Colonic mucosa (tissue), 4 donors: ENCODE data around the gene ZNF608. TPM values are rescaled to one million over a fixed set of nuclear protein-coding genes. Genes with fewer than 3 reads are reported as not detected.

Experiments
- DNase-seq: peaks from one replicate; pipeline ENCODE4 v3.0.0-alpha.2; 2020
- H3K27ac ChIP-seq: fragments of 200-600 bp; one replicate; pipeline ENCODE4 v1.8.0; 2021
- H3K27me3 ChIP-seq: fragments of 200-600 bp; one replicate; pipeline ENCODE4 v1.8.0; 2021
- H3K36me3 ChIP-seq: fragments of 200-600 bp; one replicate; pipeline ENCODE4 v1.8.0; 2021
- H3K4me1 ChIP-seq: fragments of 200-600 bp; one replicate; pipeline ENCODE4 v1.8.0; 2021; ENCODE audit warnings: mild to moderate bottlenecking
- H3K4me3 ChIP-seq: fragments of 200-600 bp; one replicate; pipeline ENCODE4 v1.8.0; 2021
- H3K9ac ChIP-seq, 2 donors: one replicate each; pipeline ENCODE4 v1.7.0; 2013; ENCODE audit warnings: control low read depth in 2 of 2, low read depth in 2 of 2, low read length in 2 of 2
- H3K9me3 ChIP-seq: fragments of 200-600 bp; one replicate; pipeline ENCODE4 v1.8.0; 2021
- intact Hi-C: fragments of 100-400 bp; cut with DNase I; formaldehyde crosslinking; loops from one replicate; pipeline ENCODE4 v1.14.1; 2022
- total RNA-seq, 2 donors: library from RNA; stranded (reverse); fragmentation: NEBNext Ultra II Directional in 1 of 2; extraction: Animal tissue kit (Norgen Biotek cat#: 25700) in 1 of 2; gene quantifications; one replicate each; pipeline ENCODE4 v1.2.1, GENCODE V29; 2021
- TF ChIP-seq, protein P1 (sequence below): fragments of 200-600 bp; IDR thresholded peaks from one replicate; pipeline ENCODE4 v1.8.0; 2022; ENCODE audit warnings: antibody characterized with exemption, mild to moderate bottlenecking
- donor health status: healthy.
- donor health status: DM: no; HTN: no; CAD: no.
- donor health status: DM: no; HTN: no; CAD: no.

The ZNF608 gene, protein sequence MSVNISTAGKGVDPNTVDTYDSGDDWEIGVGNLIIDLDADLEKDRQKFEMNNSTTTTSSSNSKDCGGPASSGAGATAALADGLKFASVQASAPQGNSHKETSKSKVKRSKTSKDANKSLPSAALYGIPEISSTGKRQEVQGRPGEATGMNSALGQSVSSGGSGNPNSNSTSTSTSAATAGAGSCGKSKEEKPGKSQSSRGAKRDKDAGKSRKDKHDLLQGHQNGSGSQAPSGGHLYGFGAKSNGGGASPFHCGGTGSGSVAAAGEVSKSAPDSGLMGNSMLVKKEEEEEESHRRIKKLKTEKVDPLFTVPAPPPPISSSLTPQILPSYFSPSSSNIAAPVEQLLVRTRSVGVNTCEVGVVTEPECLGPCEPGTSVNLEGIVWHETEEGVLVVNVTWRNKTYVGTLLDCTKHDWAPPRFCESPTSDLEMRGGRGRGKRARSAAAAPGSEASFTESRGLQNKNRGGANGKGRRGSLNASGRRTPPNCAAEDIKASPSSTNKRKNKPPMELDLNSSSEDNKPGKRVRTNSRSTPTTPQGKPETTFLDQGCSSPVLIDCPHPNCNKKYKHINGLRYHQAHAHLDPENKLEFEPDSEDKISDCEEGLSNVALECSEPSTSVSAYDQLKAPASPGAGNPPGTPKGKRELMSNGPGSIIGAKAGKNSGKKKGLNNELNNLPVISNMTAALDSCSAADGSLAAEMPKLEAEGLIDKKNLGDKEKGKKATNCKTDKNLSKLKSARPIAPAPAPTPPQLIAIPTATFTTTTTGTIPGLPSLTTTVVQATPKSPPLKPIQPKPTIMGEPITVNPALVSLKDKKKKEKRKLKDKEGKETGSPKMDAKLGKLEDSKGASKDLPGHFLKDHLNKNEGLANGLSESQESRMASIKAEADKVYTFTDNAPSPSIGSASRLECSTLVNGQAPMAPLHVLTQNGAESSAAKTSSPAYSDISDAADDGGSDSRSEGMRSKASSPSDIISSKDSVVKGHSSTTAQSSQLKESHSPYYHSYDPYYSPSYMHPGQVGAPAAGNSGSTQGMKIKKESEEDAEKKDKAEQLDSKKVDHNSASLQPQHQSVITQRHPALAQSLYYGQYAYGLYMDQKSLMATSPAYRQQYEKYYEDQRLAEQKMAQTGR (N-terminal part only)
- 10 to 100 TPM; 14.6 to 20.0 TPM for total RNA-seq

GRCh38 chr5:124745928-124746915 lies at the start of gene ZNF608:
TSS of gene ZNF608 (minus strand) at chr5:124746639. CDS start at chr5:124744989, 1,650 bp downstream.
- TF ChIP-seq, protein P1, sequence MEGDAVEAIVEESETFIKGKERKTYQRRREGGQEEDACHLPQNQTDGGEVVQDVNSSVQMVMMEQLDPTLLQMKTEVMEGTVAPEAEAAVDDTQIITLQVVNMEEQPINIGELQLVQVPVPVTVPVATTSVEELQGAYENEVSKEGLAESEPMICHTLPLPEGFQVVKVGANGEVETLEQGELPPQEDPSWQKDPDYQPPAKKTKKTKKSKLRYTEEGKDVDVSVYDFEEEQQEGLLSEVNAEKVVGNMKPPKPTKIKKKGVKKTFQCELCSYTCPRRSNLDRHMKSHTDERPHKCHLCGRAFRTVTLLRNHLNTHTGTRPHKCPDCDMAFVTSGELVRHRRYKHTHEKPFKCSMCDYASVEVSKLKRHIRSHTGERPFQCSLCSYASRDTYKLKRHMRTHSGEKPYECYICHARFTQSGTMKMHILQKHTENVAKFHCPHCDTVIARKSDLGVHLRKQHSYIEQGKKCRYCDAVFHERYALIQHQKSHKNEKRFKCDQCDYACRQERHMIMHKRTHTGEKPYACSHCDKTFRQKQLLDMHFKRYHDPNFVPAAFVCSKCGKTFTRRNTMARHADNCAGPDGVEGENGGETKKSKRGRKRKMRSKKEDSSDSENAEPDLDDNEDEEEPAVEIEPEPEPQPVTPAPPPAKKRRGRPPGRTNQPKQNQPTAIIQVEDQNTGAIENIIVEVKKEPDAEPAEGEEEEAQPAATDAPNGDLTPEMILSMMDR = no peak
- peak; percentile 40 for DNase-seq
- Histone ChIP-seq H3K27ac (peak within 1 kb of the TSS; percentile 94), H3K4me3 (peak within 1 kb of the TSS; percentile 36), H3K27me3 (no peaks in the 10 kb centered on the region), H3K4me1 (no peaks in the 10 kb centered on the region), H3K9ac (peak within 1 kb of the TSS; percentile 37 to 98), H3K9me3 (no peaks in the 10 kb centered on the region), H3K36me3 (no peaks in the 10 kb centered on the region)
- intact Hi-C loops = no loop called here

GRCh38 chr5:124795829-124796228 lies 49.4 kb upstream of the ZNF608 start:
- TF ChIP-seq, protein P1 = no peak
- Histone ChIP-seq H3K27me3 (no peaks in the 10 kb centered on the region), H3K4me3 (no peak overlapping the region), H3K9me3 (no peaks in the 10 kb centered on the region), H3K36me3 (no peaks in the 10 kb centered on the region), H3K9ac (no peak overlapping the region), H3K4me1 (peaks cover 4% of the 10 kb centered on the region), H3K27ac (no peak overlapping the region)
- DNase-seq = no peak
- intact Hi-C loops = no loop called here

DNA sequence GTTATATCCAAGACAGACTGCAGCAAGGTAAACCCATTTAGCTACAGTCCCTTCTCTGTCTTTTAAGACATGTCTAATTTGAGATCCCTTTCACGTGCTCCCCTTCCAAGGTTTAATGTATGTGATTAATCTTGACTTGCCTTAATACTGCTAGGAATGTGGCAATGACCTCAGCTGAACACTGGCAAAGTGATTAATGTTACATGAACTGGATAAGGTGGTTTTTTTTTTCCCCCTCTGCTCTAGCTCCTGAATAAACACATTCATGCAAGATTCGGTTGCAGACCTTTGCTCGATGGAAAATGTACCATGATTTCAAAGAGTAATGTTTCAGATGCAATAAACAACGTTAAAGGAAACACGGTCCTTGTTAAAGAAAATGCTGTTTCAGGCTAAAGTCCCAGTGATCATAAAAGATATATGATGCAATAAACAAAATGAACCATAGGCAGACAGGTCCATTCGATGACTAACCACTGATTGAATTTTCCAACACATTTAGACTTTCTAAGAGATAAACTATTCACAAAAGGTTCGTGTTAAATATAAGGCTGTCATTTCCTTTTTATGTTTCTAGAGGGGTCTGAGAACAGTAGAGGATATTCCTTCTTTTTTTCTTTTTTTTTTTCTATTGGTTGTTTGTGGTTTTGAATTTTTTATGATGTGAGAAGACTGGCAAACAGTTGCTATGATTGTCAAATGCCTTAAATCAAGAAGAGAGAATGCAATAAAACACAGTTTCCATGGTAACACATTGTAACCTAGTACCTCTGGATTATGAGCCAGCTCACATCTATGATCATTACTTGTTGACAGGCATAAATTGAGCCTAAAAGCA lies 44.7 kb upstream of the ZNF608 start:
- H3K4me3 ChIP-seq = no peak overlapping the region
- H3K9me3 ChIP-seq = no peaks in the 10 kb centered on the region
- peak overlapping the region; percentile 77 for H3K27ac ChIP-seq
- H3K9ac ChIP-seq = peak overlapping the region in 1 of 2 donors; percentile 15
- TF ChIP-seq, protein P1 = no peak
- peak; percentile 70 for DNase-seq
- H3K36me3 ChIP-seq = no peaks in the 10 kb centered on the region
- intact Hi-C loops = no loop called here
- H3K27me3 ChIP-seq = no peaks in the 10 kb centered on the region
- H3K4me1 ChIP-seq = peaks cover 4% of the 10 kb centered on the region

DNA sequence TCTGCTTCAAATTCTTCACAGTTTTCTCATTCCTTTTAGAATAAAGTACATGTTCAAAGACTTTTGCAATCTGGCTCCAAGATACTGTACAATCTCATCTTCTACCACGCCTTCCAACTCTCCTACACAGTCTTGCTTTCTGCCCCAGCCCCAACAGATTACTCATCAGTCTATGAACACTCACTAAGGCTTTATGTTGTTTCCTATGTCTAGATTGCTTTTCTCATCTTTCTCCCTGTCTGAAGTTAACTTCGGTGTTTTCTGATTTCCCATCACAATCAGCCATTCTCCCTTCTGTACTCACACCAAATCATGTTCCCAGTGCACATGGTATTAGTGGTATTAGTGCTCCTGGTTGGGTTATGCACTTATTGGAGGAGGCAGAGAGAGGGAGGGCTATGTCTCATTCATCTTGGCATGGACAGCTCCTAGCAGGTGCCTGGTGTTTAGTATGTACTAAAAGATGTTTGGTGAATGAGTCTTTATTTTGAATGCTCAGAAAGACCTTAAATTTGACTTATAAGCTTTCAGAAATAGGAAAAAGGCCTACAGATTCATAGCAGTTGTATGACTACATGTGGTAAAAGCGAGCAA lies 44.0 kb upstream of the ZNF608 start:
- Histone ChIP-seq H3K27me3 (no peaks in the 10 kb centered on the region), H3K4me3 (no peak overlapping the region), H3K9ac (peak overlapping the region in 1 of 2 donors; percentile 15), H3K9me3 (no peaks in the 10 kb centered on the region), H3K27ac (peak overlapping the region; percentile 77), H3K36me3 (no peaks in the 10 kb centered on the region), H3K4me1 (peaks cover 4% of the 10 kb centered on the region)
- intact Hi-C loops = no loop called here
- TF ChIP-seq, protein P1 = no peak
- DNase-seq = no peak
